Lower lobe of right lung (tissue), 2 donors: ENCODE measurements around the gene PDSS2. TPM values are rescaled to one million over a fixed set of nuclear protein-coding genes. Genes with fewer than 3 reads are reported as not detected.
A peak's percentile ranks its signal among the peaks of the same experiment; 100 is the strongest.
"Not testable (repeated sequence)": the region's sequence is repeated elsewhere in the genome, so short reads cannot be mapped to it uniquely, and the experiment has no call there.

Experiments
- ATAC-seq, 2 donors: fragments of 200-7000 bp; cut with Tn5 transposase; one replicate each; pipeline ENCODE4 v1.9.1; 2020 to 2022; ENCODE audit warnings: mild to moderate bottlenecking in 2 of 2, moderate library complexity in 2 of 2
- DNase-seq: peaks from one replicate; pipeline ENCODE4 v3.0.0-alpha.2; 2020
- H3K27ac ChIP-seq: fragments of 200-600 bp; one replicate; pipeline ENCODE4 v1.8.0; 2022
- H3K27me3 ChIP-seq: fragments of 200-600 bp; one replicate; pipeline ENCODE4 v1.8.0; 2022; ENCODE audit warnings: low read depth
- H3K36me3 ChIP-seq: fragments of 200-600 bp; one replicate; pipeline ENCODE4 v1.8.0; 2022; ENCODE audit warnings: mild to moderate bottlenecking
- H3K4me1 ChIP-seq: fragments of 200-600 bp; one replicate; pipeline ENCODE4 v1.8.0; 2022
- H3K4me3 ChIP-seq: fragments of 200-600 bp; one replicate; pipeline ENCODE4 v1.8.0; 2022; ENCODE audit warnings: mild to moderate bottlenecking
- H3K9me3 ChIP-seq: fragments of 200-600 bp; one replicate; pipeline ENCODE4 v1.8.0; 2022
- intact Hi-C: fragments of 100-400 bp; cut with DNase I; formaldehyde crosslinking; loops from one replicate; pipeline ENCODE4 v1.11.0; 2022
- total RNA-seq: library from RNA; stranded (reverse); fragmentation: NEBNext Ultra II Directional; extraction: Animal tissue kit (Norgen Biotek cat#: 25700); gene quantifications from one replicate; pipeline ENCODE4 v1.2.1, GENCODE V29; 2021
- TF ChIP-seq, protein P1 (sequence below): fragments of 200-600 bp; IDR thresholded peaks from one replicate; pipeline ENCODE4 v1.8.0; 2022; ENCODE audit warnings: antibody characterized with exemption, mild to moderate bottlenecking
- donor health status: DM: no; HTN: yes; CAD: no; lungs with severe emphysema.

The PDSS2 gene
- total RNA-seq, 1 donor from 2014 or later: 14.9 TPM

DNA sequence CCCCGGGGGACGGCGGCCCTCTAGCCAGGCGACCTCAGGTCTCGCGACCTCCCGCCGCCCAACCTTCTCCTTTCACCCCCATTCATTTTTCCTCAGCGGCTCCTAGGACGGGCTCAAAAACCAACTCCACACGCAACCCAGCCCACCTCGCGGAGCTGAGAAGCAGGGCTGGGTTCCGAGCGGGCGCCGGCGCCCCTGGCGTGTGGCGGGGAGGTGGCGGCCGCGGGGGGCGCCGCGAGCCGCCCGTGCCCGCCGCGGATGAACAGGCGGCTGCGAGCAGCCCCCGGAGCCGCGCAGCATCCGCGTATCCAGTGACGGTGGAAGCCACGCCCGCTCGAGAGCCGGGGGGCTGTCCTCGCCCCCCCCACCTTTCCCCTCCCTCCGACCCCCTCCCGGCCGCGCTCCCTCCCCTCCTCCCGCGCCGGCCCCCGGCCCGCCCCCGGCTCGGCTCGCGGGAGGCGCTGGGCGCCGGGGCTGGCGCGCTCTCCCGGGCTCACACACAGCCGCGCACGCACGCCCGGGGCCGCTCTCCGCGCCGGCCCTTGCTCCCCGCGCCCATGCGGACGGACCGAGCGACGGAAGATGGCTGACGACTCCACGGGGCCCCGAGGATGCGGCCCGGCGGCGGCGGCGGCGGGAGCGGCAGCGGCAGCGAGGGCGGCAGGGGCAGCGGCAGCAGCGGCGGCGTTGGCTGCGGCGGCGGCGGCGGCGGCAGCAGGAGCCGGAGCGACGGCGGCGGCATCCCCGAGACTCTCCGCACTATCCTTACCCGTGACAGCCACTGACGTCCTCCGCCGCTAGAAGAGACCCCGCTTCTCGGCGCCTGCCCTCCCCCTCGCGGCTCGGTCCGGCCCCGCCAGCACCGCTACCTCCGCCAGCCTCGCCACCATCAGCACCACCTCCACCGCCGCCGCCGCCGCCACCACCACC is 30.5 kb upstream of the PDSS2 start, which contains the start of gene SOBP:
Gene SOBP, plus strand, starts transcription at position 482 of the 930 bp plus-strand sequence. CDS start 500 bp downstream, outside the sequence.
- Histone ChIP-seq H3K4me3 (peak within 1 kb of the TSS; percentile 74), H3K4me1 (peaks cover 46% of the 10 kb centered on the region), H3K27ac (peak within 1 kb of the TSS; percentile 58), H3K36me3 (no peaks in the 10 kb centered on the region), H3K27me3 (peaks cover 30% of the 10 kb centered on the region), H3K9me3 (no peaks in the 10 kb centered on the region)
- peak; percentile 55 for DNase-seq
- TF ChIP-seq, protein P1, sequence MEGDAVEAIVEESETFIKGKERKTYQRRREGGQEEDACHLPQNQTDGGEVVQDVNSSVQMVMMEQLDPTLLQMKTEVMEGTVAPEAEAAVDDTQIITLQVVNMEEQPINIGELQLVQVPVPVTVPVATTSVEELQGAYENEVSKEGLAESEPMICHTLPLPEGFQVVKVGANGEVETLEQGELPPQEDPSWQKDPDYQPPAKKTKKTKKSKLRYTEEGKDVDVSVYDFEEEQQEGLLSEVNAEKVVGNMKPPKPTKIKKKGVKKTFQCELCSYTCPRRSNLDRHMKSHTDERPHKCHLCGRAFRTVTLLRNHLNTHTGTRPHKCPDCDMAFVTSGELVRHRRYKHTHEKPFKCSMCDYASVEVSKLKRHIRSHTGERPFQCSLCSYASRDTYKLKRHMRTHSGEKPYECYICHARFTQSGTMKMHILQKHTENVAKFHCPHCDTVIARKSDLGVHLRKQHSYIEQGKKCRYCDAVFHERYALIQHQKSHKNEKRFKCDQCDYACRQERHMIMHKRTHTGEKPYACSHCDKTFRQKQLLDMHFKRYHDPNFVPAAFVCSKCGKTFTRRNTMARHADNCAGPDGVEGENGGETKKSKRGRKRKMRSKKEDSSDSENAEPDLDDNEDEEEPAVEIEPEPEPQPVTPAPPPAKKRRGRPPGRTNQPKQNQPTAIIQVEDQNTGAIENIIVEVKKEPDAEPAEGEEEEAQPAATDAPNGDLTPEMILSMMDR: no peak
- intact Hi-C loops: no loop called here
- ATAC-seq: peak; percentile 52 to 67

DNA sequence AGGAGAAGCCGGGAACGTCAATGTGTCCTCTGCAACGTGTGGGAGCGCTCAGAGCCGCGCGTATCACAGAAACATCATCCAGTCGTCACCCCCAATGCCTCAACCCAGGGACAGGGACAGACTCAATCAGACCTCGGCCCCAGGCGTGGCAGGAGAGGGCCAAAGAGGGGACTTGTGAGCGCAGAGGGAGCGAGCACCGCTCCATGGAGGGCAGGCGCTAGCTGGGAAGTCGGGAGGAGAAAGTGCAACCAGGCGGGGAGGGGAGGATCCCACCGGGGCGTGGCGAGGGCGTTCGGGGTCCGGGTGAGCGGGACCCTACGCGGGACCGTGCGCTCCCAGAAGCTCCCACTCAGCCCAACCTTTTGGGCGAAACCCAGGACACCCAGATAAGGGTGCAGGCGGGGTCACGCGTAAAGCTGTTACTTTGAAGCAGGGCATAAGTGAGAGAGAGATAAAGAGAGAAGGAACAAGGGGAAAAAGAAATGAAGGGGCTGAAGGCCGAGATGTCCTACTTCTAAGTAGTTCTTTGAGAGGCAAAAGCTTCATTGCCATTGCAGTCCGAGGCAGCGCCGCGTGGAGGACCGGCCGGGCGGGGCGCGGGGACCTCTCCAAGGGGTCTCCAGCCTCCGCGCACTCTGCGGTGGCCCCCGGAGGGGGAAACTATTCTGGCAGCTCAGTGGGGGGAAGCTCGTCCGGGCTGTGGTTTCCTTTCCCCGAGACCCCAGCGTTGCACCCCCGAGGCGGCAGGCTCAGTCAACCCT is 29.7 kb upstream of the PDSS2 start:
- peak; percentile 48 for DNase-seq
- Histone ChIP-seq H3K4me3 (peak overlapping the region; percentile 74), H3K27me3 (peaks cover 30% of the 10 kb centered on the region), H3K4me1 (peaks cover 42% of the 10 kb centered on the region), H3K27ac (peak overlapping the region; percentile 26), H3K36me3 (no peaks in the 10 kb centered on the region), H3K9me3 (no peaks in the 10 kb centered on the region)
- TF ChIP-seq, protein P1: no peak
- intact Hi-C loops: no loop called here
- ATAC-seq: peak; percentile 47 to 55

DNA sequence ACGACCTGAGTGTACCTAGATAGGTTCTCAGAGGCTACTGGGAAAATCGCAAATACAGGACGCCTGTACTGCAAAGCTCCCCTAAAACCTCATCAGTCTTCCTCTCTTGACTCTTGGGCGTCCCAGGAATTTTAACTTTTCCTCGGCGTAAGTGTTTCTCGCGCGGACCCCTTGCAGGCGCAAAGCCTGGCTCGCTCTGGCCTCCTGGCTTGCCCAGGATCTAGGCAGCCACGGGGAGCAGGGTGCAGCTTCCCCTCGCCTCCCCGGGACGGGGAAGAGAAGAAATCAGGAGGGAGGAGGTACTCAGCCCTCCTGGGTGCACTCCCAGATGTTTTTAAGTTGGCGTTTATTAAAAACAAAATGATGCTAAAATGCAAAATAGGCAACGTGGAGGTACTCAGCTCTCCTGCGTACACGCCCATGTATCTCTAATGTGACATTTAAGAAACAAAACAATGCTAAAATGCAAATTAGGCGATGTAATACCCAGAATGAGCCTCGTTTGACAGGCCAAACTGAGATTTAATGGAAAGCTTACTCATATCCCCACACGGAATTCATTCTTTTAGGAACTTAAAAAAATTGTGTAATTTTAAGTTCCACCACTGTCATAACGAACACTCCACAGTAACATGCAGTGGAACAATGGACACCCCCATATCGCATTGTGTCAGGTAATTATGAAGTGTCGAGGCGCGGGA is 29.0 kb upstream of the PDSS2 start:
- no peak for DNase-seq
- Histone ChIP-seq H3K27me3 (peaks cover 30% of the 10 kb centered on the region), H3K27ac (no peak overlapping the region), H3K4me1 (peaks cover 36% of the 10 kb centered on the region), H3K36me3 (no peaks in the 10 kb centered on the region), H3K4me3 (peak overlapping the region; percentile 74), H3K9me3 (no peaks in the 10 kb centered on the region)
- TF ChIP-seq, protein P1: no peak
- intact Hi-C loops: no loop called here
- peak in 1 of 2 donors; percentile 18 for ATAC-seq

DNA sequence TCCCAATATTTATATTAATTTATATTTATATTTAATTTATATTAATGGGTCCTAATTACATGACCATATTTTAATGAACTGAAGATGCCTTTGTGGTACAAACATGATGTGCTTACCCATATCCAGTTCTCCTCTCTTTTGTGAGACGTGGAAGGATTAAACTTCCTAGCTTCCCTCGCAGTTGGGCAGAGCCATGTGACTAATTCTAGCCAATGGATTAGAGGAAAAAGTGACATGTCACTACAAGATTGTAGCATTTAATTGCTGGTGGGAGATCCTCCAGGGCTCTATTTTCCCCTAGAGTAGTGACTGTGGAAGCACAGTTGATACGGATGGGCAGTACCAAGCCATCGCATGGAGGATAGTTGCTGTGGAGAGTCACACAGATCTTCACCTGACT is 25.8 kb upstream of the PDSS2 start:
- no peaks in the 10 kb centered on the region for H3K9me3 ChIP-seq
- peaks cover 30% of the 10 kb centered on the region for H3K27me3 ChIP-seq
- no peaks in the 10 kb centered on the region for H3K36me3 ChIP-seq
- H3K27ac ChIP-seq: no peak overlapping the region
- TF ChIP-seq, protein P1: no peak
- DNase-seq (no peak), ATAC-seq (no peak)
- intact Hi-C loops: no loop called here
- H3K4me1 ChIP-seq: peaks cover 17% of the 10 kb centered on the region
- H3K4me3 ChIP-seq: no peak overlapping the region

DNA sequence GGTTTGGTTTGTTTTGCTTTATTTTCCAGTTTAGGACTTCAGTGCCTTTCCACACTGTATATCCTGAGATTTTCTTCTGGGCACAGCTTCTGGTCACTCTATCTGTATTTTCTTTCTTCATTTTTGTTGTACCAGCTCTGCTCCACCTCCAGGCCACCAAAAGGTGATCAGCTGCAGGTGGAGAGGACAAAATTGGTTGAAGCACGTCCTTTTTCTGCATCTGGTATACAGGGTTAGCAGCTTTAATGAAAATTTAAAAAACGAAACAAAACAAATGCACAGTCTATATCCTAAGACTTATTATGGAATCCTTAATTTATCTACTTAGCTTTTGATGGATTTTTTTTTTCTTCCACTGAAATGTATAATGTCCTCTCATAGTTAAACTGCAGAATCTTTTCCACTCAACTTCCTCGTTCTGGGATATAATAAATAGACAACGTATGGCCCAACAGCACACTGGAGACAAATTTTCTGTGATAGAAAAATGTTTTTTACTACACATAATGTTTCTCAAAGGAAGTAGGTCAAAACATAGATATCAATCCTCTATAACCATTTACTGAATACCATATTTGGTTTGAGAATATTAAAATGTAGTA is 19.8 kb upstream of the PDSS2 start:
- intact Hi-C loops: no loop called here
- H3K4me1 ChIP-seq: no peaks in the 10 kb centered on the region
- H3K36me3 ChIP-seq: no peaks in the 10 kb centered on the region
- no peak overlapping the region for H3K27ac ChIP-seq
- H3K4me3 ChIP-seq: no peak overlapping the region
- H3K9me3 ChIP-seq: no peaks in the 10 kb centered on the region
- no peak for ATAC-seq
- DNase-seq: no peak
- peaks cover 5% of the 10 kb centered on the region for H3K27me3 ChIP-seq
- TF ChIP-seq, protein P1: no peak

DNA sequence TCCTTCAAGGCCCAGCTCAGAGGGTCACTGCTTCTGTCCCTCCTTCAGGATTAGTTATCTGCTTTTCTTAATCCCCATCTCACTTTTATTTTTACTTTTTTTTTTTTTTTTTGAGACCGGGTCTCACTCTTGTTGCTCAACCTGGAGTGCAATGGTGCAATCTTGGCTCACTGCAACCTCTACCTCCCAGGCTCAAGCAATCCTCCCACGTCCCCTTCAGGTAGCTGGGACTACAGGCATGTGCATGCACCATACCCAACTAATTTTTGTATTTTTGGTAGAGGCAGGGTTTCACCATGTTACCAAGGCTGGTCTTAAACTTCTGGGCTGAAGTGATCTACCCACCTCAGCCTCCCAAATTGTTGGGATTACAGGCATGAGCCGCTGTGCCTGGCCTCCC is 16.5 kb upstream of the PDSS2 start:
- H3K36me3 ChIP-seq, DNase-seq, H3K27me3 ChIP-seq, H3K4me1 ChIP-seq, H3K9me3 ChIP-seq, intact Hi-C loops, H3K27ac ChIP-seq, H3K4me3 ChIP-seq: not testable (repeated sequence)
- peak in 1 of 2 donors; percentile 67 for ATAC-seq

DNA sequence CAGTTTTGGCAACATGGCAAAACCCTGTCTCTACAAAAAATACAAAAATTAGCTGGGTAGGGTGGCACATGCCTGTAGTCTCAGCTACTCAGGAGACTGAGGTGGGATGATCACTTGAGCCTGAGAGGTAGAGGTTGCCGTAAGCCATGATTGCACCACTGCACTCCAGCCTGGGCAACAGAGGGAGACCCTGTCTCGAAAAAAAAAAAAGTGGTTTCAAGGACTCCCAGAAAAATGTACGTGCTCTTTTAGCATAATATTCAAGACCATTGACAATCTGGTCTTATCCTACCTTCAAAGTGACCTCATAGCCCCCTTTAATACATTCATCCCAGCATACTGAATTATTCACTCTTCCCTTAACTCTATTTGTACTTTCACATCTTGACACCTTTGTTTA is 16.0 kb upstream of the PDSS2 start:
- H3K27ac ChIP-seq, H3K9me3 ChIP-seq, DNase-seq, H3K4me1 ChIP-seq, intact Hi-C loops, H3K27me3 ChIP-seq, ATAC-seq, H3K36me3 ChIP-seq, H3K4me3 ChIP-seq: not testable (repeated sequence)
